Measurements from ENCODE around the gene SCRN3. TPM values are rescaled to one million over a fixed set of nuclear protein-coding genes. Genes with fewer than 3 reads are reported as not detected.

SCRN3 gene
- polyA plus RNA-seq, 1 of the 3 experiments (the other 2 are of a cell fraction), result 14.7 TPM

DNA sequence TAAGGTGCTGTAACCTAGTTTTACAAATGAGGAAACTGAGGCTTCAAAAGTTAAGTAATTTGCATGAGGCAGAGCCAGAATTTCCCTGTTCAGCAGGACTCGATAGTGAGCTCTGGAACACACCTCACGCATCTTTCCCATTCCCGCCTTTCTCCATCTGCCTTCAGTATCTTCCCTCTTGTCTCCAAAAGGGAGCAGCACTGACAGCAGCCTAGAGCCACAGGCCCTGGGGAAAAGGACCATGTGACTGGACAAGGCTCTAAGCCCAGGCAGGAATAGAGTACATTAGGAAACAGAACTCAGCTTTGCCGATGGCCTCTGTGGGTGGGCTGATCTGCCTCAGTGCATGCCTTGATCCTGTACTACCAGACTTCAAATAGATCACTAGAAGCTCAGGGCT is 69.8 kb downstream of the SCRN3 start (continued):
- TF ChIP-seq, protein P1, sequence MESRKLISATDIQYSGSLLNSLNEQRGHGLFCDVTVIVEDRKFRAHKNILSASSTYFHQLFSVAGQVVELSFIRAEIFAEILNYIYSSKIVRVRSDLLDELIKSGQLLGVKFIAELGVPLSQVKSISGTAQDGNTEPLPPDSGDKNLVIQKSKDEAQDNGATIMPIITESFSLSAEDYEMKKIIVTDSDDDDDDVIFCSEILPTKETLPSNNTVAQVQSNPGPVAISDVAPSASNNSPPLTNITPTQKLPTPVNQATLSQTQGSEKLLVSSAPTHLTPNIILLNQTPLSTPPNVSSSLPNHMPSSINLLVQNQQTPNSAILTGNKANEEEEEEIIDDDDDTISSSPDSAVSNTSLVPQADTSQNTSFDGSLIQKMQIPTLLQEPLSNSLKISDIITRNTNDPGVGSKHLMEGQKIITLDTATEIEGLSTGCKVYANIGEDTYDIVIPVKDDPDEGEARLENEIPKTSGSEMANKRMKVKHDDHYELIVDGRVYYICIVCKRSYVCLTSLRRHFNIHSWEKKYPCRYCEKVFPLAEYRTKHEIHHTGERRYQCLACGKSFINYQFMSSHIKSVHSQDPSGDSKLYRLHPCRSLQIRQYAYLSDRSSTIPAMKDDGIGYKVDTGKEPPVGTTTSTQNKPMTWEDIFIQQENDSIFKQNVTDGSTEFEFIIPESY (IDR thresholded peaks at IDR 0.05; ENCODE audit: borderline replicate concordance, low read depth), result no peak
- TF ChIP-seq NFIC (IDR thresholded peaks at IDR 0.05; ENCODE audit: borderline replicate concordance) (no peak), SIN3A (IDR thresholded peaks at IDR 0.05; ENCODE audit: borderline replicate concordance, low read depth, low read length) (no peak), FOXJ3 (CRISPR knock-in tag; IDR thresholded peaks at IDR 0.05) (no peak), SMC3 (IDR thresholded peaks at IDR 0.05; ENCODE audit: low read depth, low read length) (no peak), JUND (IDR thresholded peaks at IDR 0.05) (no peak), YY1 (IDR thresholded peaks at IDR 0.05; ENCODE audit: low read depth) (no peak), CHD2 (IDR thresholded peaks at IDR 0.05; ENCODE audit: low read length, partially characterized antibody) (no peak)
- TF ChIP-seq, protein P2, sequence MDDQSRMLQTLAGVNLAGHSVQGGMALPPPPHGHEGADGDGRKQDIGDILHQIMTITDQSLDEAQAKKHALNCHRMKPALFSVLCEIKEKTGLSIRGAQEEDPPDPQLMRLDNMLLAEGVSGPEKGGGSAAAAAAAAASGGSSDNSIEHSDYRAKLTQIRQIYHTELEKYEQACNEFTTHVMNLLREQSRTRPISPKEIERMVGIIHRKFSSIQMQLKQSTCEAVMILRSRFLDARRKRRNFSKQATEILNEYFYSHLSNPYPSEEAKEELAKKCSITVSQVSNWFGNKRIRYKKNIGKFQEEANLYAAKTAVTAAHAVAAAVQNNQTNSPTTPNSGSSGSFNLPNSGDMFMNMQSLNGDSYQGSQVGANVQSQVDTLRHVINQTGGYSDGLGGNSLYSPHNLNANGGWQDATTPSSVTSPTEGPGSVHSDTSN (IDR thresholded peaks at IDR 0.05), result no peak
- TF ChIP-seq, protein P3, sequence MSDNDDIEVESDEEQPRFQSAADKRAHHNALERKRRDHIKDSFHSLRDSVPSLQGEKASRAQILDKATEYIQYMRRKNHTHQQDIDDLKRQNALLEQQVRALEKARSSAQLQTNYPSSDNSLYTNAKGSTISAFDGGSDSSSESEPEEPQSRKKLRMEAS (IDR thresholded peaks at IDR 0.05; ENCODE audit: low read depth), result no peak

DNA sequence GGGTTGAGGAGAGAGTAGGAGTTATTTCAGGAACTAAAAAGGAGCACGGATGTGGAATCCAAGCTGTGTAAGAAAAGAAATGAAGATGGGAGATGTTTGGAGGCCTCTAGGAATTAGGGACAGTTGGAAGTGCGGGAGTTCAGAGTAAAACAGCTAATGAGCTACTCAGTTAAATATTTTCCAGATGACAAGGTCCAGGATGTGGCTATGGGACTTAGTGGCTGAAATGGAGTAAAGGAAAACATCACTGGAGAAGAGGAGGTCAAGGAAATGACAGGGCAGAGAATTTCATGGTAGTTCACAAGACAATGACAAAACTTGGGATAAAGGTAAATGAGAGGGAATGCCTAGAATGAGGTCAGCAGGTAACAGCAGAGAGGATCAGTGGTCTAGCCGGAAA is 78.3 kb downstream of the SCRN3 start:
- Histone ChIP-seq H4K20me1 (ENCODE audit: insufficient read depth) (no peaks in the 10 kb centered on the region), H3K9me3 (no peaks in the 10 kb centered on the region), H2AFZ (ENCODE audit: low read depth) (no peak overlapping the region), H3K27me3 (ENCODE audit: insufficient read depth) (no peaks in the 10 kb centered on the region), H3K27ac (ENCODE audit: low read depth in 2 of 2, low read length in 1 of 2) (no peak overlapping the region; a peak in 1 of 4 replicates), H3K4me2 (no peak overlapping the region), H3K36me3 (replicated peaks in 1 of 2; ENCODE audit: control insufficient read depth in 1 of 2, insufficient read depth in 2 of 2, low read length in 1 of 2) (peaks cover 0 to 3% of the 10 kb centered on the region in 2 experiments), H3K4me1 (ENCODE audit: control insufficient read depth in 1 of 2, insufficient read depth in 2 of 2, low read depth in 1 of 2, low read length in 1 of 2) (peaks cover 0 to 4% of the 10 kb centered on the region in 2 experiments; a peak in 2 of 4 replicates), H3K9me2 (no peaks in the 10 kb centered on the region), H3F3A (replicated peaks; ENCODE audit: insufficient read depth) (peaks cover 3% of the 10 kb centered on the region), H3K4me3 (ENCODE audit: low read depth in 2 of 2, low read length in 1 of 2) (no peak overlapping the region), H3K79me2 (ENCODE audit: insufficient read depth) (no peaks in the 10 kb centered on the region), H3K9ac (no peak overlapping the region)
- ChIA-PET CTCF (interaction anchor here (1.3 to 3.4 kb wide), 2 partner anchors 11 to 47 kb away, joined by 4 to 24 read pairs; no protein-coding TSS in a partner anchor), POLR2A (no interaction called here)
- no peak for TF ChIP-seq EP300 (IDR thresholded peaks at IDR 0.05; ENCODE audit: borderline replicate concordance in 1 of 2, low read depth in 1 of 2, low read length in 1 of 2)
- TF ChIP-seq, protein P3 (IDR thresholded peaks at IDR 0.05; ENCODE audit: low read depth), result no peak
- no peak for TF ChIP-seq RAD21 (IDR thresholded peaks at IDR 0.05; ENCODE audit: low read length)
- no peak for DNase-seq
- WGBS (ENCODE audit: low lambda C conversion rate), result 91% methylated on average over 3 of the region's 3 CpGs

DNA sequence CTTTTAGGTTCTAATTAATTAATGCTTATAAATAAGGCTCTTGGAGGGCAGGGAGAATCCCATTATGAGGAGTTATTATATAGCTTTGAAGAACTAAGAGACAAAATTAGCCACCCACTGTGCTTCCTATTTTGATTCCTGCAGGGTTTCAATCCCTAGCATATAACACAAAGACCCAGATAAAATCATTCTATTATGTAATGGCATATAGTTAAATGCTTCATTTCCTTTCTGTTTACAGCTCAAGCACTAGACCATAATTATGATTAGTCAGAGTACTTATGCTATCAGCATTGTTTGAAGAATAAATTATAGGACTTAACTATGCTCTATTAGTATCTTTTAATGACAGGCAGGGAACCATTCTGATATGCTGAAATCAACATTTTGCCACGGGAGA is 82.2 kb downstream of the SCRN3 start:
- POLR2A ChIA-PET, result no interaction called here
- H3K9ac ChIP-seq, result no peak overlapping the region
- TF ChIP-seq TEAD4 (IDR thresholded peaks at IDR 0.05; ENCODE audit: borderline replicate concordance, insufficient read depth) (no peak), FOXJ3 (CRISPR knock-in tag; IDR thresholded peaks at IDR 0.05) (no peak), EZH2phosphoT487 (IDR thresholded peaks at IDR 0.05; ENCODE audit: borderline replicate concordance, low read depth) (no peak), FOXM1 (IDR thresholded peaks at IDR 0.05; ENCODE audit: low read depth) (no peak), MEF2A (IDR thresholded peaks at IDR 0.05; ENCODE audit: borderline replicate concordance, low read depth) (no peak), RXRA (IDR thresholded peaks at IDR 0.05; ENCODE audit: borderline replicate concordance, low read depth) (no peak), NFIC (IDR thresholded peaks at IDR 0.05; ENCODE audit: borderline replicate concordance) (no peak), POLR2AphosphoS5 (IDR thresholded peaks at IDR 0.05; ENCODE audit: low read depth, low read length) (no peak), GATA2 (CRISPR knock-in tag; IDR thresholded peaks at IDR 0.05) (no peak)
- TF ChIP-seq, protein P4, sequence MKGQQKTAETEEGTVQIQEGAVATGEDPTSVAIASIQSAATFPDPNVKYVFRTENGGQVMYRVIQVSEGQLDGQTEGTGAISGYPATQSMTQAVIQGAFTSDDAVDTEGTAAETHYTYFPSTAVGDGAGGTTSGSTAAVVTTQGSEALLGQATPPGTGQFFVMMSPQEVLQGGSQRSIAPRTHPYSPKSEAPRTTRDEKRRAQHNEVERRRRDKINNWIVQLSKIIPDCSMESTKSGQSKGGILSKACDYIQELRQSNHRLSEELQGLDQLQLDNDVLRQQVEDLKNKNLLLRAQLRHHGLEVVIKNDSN (IDR thresholded peaks at IDR 0.05; ENCODE audit: borderline replicate concordance, low read depth), result no peak
- TF ChIP-seq, protein P1 (IDR thresholded peaks at IDR 0.05; ENCODE audit: borderline replicate concordance, low read depth), result no peak

More for the DNA sequence above, 82.2 kb downstream of the SCRN3 start:
- Histone ChIP-seq H3K9me3 (no peaks in the 10 kb centered on the region), H3K4me2 (no peak overlapping the region), H3K4me3 (ENCODE audit: low read depth in 2 of 2, low read length in 1 of 2) (no peak overlapping the region), H3K4me1 (ENCODE audit: control insufficient read depth in 1 of 2, insufficient read depth in 2 of 2, low read depth in 1 of 2, low read length in 1 of 2) (peaks cover 0 to 5% of the 10 kb centered on the region in 2 experiments; a peak in 2 of 4 replicates), H4K20me1 (ENCODE audit: insufficient read depth) (no peaks in the 10 kb centered on the region), H3F3A (replicated peaks; ENCODE audit: insufficient read depth) (peaks cover 3% of the 10 kb centered on the region), H3K79me2 (ENCODE audit: insufficient read depth) (no peaks in the 10 kb centered on the region), H2AFZ (ENCODE audit: low read depth) (no peak overlapping the region), H3K27me3 (ENCODE audit: insufficient read depth) (no peaks in the 10 kb centered on the region), H3K9me2 (no peaks in the 10 kb centered on the region), H3K27ac (ENCODE audit: low read depth in 2 of 2, low read length in 1 of 2) (no peak overlapping the region; a peak in 1 of 4 replicates), H3K36me3 (replicated peaks in 1 of 2; ENCODE audit: control insufficient read depth in 1 of 2, insufficient read depth in 2 of 2, low read length in 1 of 2) (peaks cover 4 to 17% of the 10 kb centered on the region in 2 experiments)
- CTCF ChIA-PET, result interaction anchor here (0.7 to 2.9 kb wide), 3 partner anchors 15 to 44 kb away, joined by 3 to 17 read pairs (median 3); no protein-coding TSS in a partner anchor
- no peak for DNase-seq
- WGBS (ENCODE audit: low lambda C conversion rate), result 62% methylated on average over 1 of the region's 1 CpG

Measured in SK-N-SH (cell line).